Prostate gland (tissue), 2 donors: Measurements from ENCODE around the gene KHDC1L.

Experiments
- CTCF ChIP-seq, 4 experiments: fragments of 200-600 bp in 2 of 4; fragments of 450-650 bp in 2 of 4; sonication (generic) in 2 of 4; IDR thresholded peaks; 1 replicate in 3 of 4; 2 replicates in 1 of 4; pipeline ENCODE4 v1.5.1; 2016 to 2019; ENCODE audit warnings: antibody characterized with exemption in 4 of 4, mild to moderate bottlenecking in 2 of 4, moderate library complexity in 2 of 4
- POLR2A ChIP-seq: fragments of 450-650 bp; IDR thresholded peaks from one replicate; pipeline ENCODE4 v1.6.1; 2016; ENCODE audit warnings: antibody characterized with exemption, mild to moderate bottlenecking
- POLR2AphosphoS5 ChIP-seq: sonication (generic); formaldehyde crosslinking; IDR thresholded peaks from one replicate; pipeline ENCODE4 v1.6.1; 2017; ENCODE audit warnings: antibody characterized with exemption

- TF ChIP-seq CTCF (IDR thresholded peaks at IDR 0.05) (no peak), POLR2AphosphoS5 (no peak), POLR2A (no peak)
Observed at GRCh38 chr6:73248192-73248903, 23.1 kb upstream of the KHDC1L start.
